H1 (cell line): ENCODE measurements around the gene AGBL4. TPM values are rescaled to one million over a fixed set of nuclear protein-coding genes. Genes with fewer than 3 reads are reported as not detected.
A peak's percentile ranks its signal among the peaks of the same experiment; 100 is the strongest.

Source experiments
- ATF3 ChIP-seq: IDR thresholded peaks from 2 replicates; pipeline ENCODE4 v1.6.1; 2011; ENCODE audit warnings: low read depth, mild to moderate bottlenecking, low read length; ENCODE audit not compliant: insufficient read depth
- BCL11A ChIP-seq, 2 experiments: IDR thresholded peaks; one replicate each; pipeline ENCODE4 v1.6.1; 2011; ENCODE audit warnings: low read depth in 2 of 2, low read length in 2 of 2, mild to moderate bottlenecking in 2 of 2
- CHD7 ChIP-seq: fragments of 300-600 bp; sonication (generic); IDR thresholded peaks from 2 replicates; pipeline ENCODE4 v1.7.1; 2012; ENCODE audit warnings: low read length, moderate library complexity, mild to moderate bottlenecking, inconsistent platforms; ENCODE audit not compliant: insufficient replicate concordance
- EP300 ChIP-seq, 2 experiments: IDR thresholded peaks; 1 replicate in 1 of 2; 2 replicates in 1 of 2; pipeline ENCODE4 v1.6.1; 2011 to 2012; ENCODE audit warnings: low read depth in 2 of 2, low read length in 2 of 2, mild to moderate bottlenecking in 2 of 2, borderline replicate concordance in 1 of 2, inconsistent platforms in 1 of 2, moderate library complexity in 1 of 2
- EZH2 ChIP-seq: fragments of 200-600 bp; sonication (generic); IDR thresholded peaks from 2 replicates; pipeline ENCODE4 v1.7.1; 2012; ENCODE audit warnings: low read depth, mild to moderate bottlenecking, moderate library complexity, low read length, inconsistent platforms; ENCODE audit not compliant: severe bottlenecking
- KDM4A ChIP-seq: IDR thresholded peaks from one replicate; pipeline ENCODE4 v1.7.1; 2012; ENCODE audit warnings: low read depth, mild to moderate bottlenecking, moderate library complexity, low read length, inconsistent platforms; ENCODE audit not compliant: severe bottlenecking
- RAD21 ChIP-seq, 2 experiments: IDR thresholded peaks in 1 of 2; conservative IDR thresholded peaks in 1 of 2; 2 replicates each; pipeline ENCODE4 v1.6.1; 2011; ENCODE audit warnings: low read depth in 2 of 2, low read length in 2 of 2, improper control_type of control experiment in 1 of 2, inconsistent platforms in 1 of 2, mild to moderate bottlenecking in 1 of 2, moderate library complexity in 1 of 2
- RFX5 ChIP-seq: IDR thresholded peaks from 2 replicates; pipeline ENCODE4 v1.6.1; 2011; ENCODE audit warnings: low read depth, low read length, improper control_type of control experiment, borderline replicate concordance
- polyA plus RNA-seq, 7 experiments: library from polyadenylated mRNA; depleted of rRNA in 3 of 7; stranded (reverse) in 5 of 7; unstranded in 2 of 7; fragments of >200 nt in 5 of 7; fragments of 200-250 nt in 2 of 7; gene quantifications; 1 replicate in 5 of 7; 2 replicates in 1 of 7; 4 replicates in 1 of 7; pipeline versions ENCODE4 v1.2.1 to v1.2.3, GENCODE V29; 2011 to 2013; ENCODE audit warnings: missing spikeins in 2 of 7, mixed read lengths in 2 of 7
- total RNA-seq: library from RNA; stranded (reverse); fragmentation: NEBNext Ultra II Directional; extraction: Animal tissue kit (Norgen Biotek cat#: 25700); gene quantifications from 2 replicates; pipeline ENCODE4 v1.2.1, GENCODE V29; 2021

Gene AGBL4
- total and polyA plus RNA-seq, 2 of the 8 experiments (the other 6 are each of a cell fraction or from before 2014, with no cell fraction given): 0.41 to 0.45 TPM

GRCh38 chr1:48530727-48531351, 1492.9 kb downstream of the AGBL4 start (continued):
- no peak for TF ChIP-seq EZH2
- TF ChIP-seq ATF3: 0 out of 2 replicates have a peak, but pooled peaks have one; percentile 6
- TF ChIP-seq KDM4A: no peak
- TF ChIP-seq RFX5: no peak
- TF ChIP-seq CHD7: no peak
- TF ChIP-seq RAD21 (IDR thresholded peaks at IDR 0.05 in 1 of 2, conservative IDR thresholded peaks at IDR 0.05 in 1 of 2; ENCODE audit: low read depth in 2 of 2, low read length in 2 of 2): peak; percentile 90
- TF ChIP-seq BCL11A (IDR thresholded peaks at IDR 0.05; ENCODE audit: low read depth in 2 of 2, low read length in 2 of 2): no peak
- no peak for TF ChIP-seq EP300 (IDR thresholded peaks at IDR 0.05; ENCODE audit: borderline replicate concordance in 1 of 2, low read depth in 2 of 2, low read length in 2 of 2)
